ENCODE results near the gene COQ10A. TPM values are rescaled to one million over a fixed set of nuclear protein-coding genes. Genes with fewer than 3 reads are reported as not detected.

Gene COQ10A
- total RNA-seq (2022) (16.7 and 18.4 TPM in 2 replicates), Bru-seq, nascent RNA (percentile 65 among the genes with signal in this experiment), BruChase-seq, experiment 1, labeled RNA remaining after a 2-hour chase (percentile 81 among the genes with signal in this experiment), BruChase-seq, experiment 2, labeled RNA remaining after a 6-hour chase (percentile 79 among the genes with signal in this experiment)
- long read RNA-seq, transcript COQ10A-201 (5 exons, 1,652 nt): major isoform, 9 of 19 reads
- long read RNA-seq, partial matches to known transcripts: 0 of 19 reads
- long read RNA-seq, other reads (novel, unspliced or antisense): 8 of 19 reads

- peaks cover 30% of the 10 kb centered on the region for H3K36me3 Mint-ChIP-seq (ENCODE audit: insufficient read depth, unreplicated experiment)
- no peaks in the 10 kb centered on the region for H3K27me3 ChIP-seq (replicated peaks; ENCODE audit: control insufficient read depth, insufficient read depth, low read length)
- peak within 1 kb of the TSS; percentile 65 for H3K4me3 ChIP-seq (ENCODE audit: low read depth, low read length)
- no peaks in the 10 kb centered on the region for H3K27me3 Mint-ChIP-seq (ENCODE audit: insufficient read depth, unreplicated experiment)
- TSS peak; percentile 63 for BruUV-seq (replicated peaks)
- H3K9me3 Mint-ChIP-seq (ENCODE audit: unreplicated experiment): peaks cover 6% of the 10 kb centered on the region
- H3K4me1 ChIP-seq: peaks cover 12% of the 10 kb centered on the region
- H3K4me1 Mint-ChIP-seq (ENCODE audit: low read depth, unreplicated experiment): peaks cover 12% of the 10 kb centered on the region
- ChIA-PET POLR2A (interaction anchor here (0.5 to 2.0 kb wide), 9 partner anchors 19 to 293 kb away, joined by 3 to 12 read pairs (median 4); partner anchors contain the start of genes RAB5B, RNF41, SMARCC2 and STAT2), CTCF (interaction anchor here (0.6 to 2.2 kb wide), 9 partner anchors 8 to 78 kb away, joined by 3 to 13 read pairs (median 3); partner anchors contain the start of genes ANKRD52, CNPY2, RNF41 and SMARCC2)
- H3K9me3 ChIP-seq: no peaks in the 10 kb centered on the region
- intact Hi-C loops (cut with micrococcal nuclease; ENCODE audit: unreplicated experiment): loop anchor here (1.0 to 2.0 kb wide), 6 partner anchors 20 to 148 kb away; partner anchors contain the start of genes CS, SLC39A5 and ZC3H10
- peak within 1 kb of the TSS; percentile 61 for H3K27ac Mint-ChIP-seq (ENCODE audit: unreplicated experiment)
- DNase-seq: peak; percentile 90 to 92
- no peaks in the 10 kb centered on the region; the same call in 1 of the 2 replicates for H3K36me3 ChIP-seq (ENCODE audit: control insufficient read depth, insufficient read depth, low read length)
- TF ChIP-seq CTCF (IDR thresholded peaks at IDR 0.05; ENCODE audit: insufficient read depth in 1 of 2, low read depth in 1 of 2, low read length in 1 of 2, severe bottlenecking in 1 of 2, unreplicated experiment in 1 of 2): peak; percentile 39 to 74
- peak within 1 kb of the TSS; percentile 83 for H3K4me3 Mint-ChIP-seq (ENCODE audit: unreplicated experiment)
These were observed at the start of gene COQ10A for GRCh38 chr12:56266693-56267442. TSS of gene COQ10A (plus strand) at chr12:56266942. CDS start at chr12:56267119, 177 bp downstream.

GRCh38 chr12:56219840-56220239 is 46.9 kb upstream of the COQ10A start:
- H3K9me3 ChIP-seq: no peaks in the 10 kb centered on the region
- POLR2A ChIA-PET: interaction anchor here (0.7 kb wide), 1 partner anchor 23 kb away, joined by 10 read pairs; no protein-coding TSS in a partner anchor
- H3K9me3 Mint-ChIP-seq (ENCODE audit: unreplicated experiment): peaks cover 9% of the 10 kb centered on the region
- peaks cover 55% of the 10 kb centered on the region for H3K36me3 Mint-ChIP-seq (ENCODE audit: insufficient read depth, unreplicated experiment)
- no peaks in the 10 kb centered on the region for H3K27me3 ChIP-seq (replicated peaks; ENCODE audit: control insufficient read depth, insufficient read depth, low read length)
- TF ChIP-seq CTCF (IDR thresholded peaks at IDR 0.05; ENCODE audit: insufficient read depth in 1 of 2, low read depth in 1 of 2, low read length in 1 of 2, severe bottlenecking in 1 of 2, unreplicated experiment in 1 of 2): no peak
- H3K36me3 ChIP-seq (ENCODE audit: control insufficient read depth, insufficient read depth, low read length): no peaks in the 10 kb centered on the region; the same call in 1 of the 2 replicates
- CTCF ChIA-PET: interaction anchor here (0.7 to 4.2 kb wide), 6 partner anchors 11 to 84 kb away, joined by 3 to 61 read pairs (median 16); partner anchors contain the start of gene SMARCC2
- H3K27ac Mint-ChIP-seq (ENCODE audit: unreplicated experiment): no peak overlapping the region
- no peak overlapping the region for H3K4me3 ChIP-seq (ENCODE audit: low read depth, low read length)
- H3K4me1 ChIP-seq: peaks cover 4% of the 10 kb centered on the region
- H3K4me3 Mint-ChIP-seq (ENCODE audit: unreplicated experiment): peak overlapping the region; percentile 99
- DNase-seq: no peak
- H3K4me1 Mint-ChIP-seq (ENCODE audit: low read depth, unreplicated experiment): peaks cover 7% of the 10 kb centered on the region
- no TSS peak for BruUV-seq (replicated peaks)
- intact Hi-C loops (cut with micrococcal nuclease; ENCODE audit: unreplicated experiment): loop anchor here (5.0 kb wide), 1 partner anchor 37 kb away; the partner anchor contains the start of gene ANKRD52
- H3K27me3 Mint-ChIP-seq (ENCODE audit: insufficient read depth, unreplicated experiment): no peaks in the 10 kb centered on the region
